GM21737 (cell line): ENCODE results near the gene C1orf167.

Experiments used
- ATAC-seq: cut with Tn5 transposase; IDR thresholded peaks from one replicate; pipeline ENCODE4 v1.9.1; 2021; ENCODE audit warnings: mild to moderate bottlenecking, moderate library complexity; ENCODE audit not compliant: unreplicated experiment

C1orf167 gene

GRCh38 chr1:11784256-11784992, 22.4 kb downstream of the C1orf167 start:
- ATAC-seq: no peak

DNA sequence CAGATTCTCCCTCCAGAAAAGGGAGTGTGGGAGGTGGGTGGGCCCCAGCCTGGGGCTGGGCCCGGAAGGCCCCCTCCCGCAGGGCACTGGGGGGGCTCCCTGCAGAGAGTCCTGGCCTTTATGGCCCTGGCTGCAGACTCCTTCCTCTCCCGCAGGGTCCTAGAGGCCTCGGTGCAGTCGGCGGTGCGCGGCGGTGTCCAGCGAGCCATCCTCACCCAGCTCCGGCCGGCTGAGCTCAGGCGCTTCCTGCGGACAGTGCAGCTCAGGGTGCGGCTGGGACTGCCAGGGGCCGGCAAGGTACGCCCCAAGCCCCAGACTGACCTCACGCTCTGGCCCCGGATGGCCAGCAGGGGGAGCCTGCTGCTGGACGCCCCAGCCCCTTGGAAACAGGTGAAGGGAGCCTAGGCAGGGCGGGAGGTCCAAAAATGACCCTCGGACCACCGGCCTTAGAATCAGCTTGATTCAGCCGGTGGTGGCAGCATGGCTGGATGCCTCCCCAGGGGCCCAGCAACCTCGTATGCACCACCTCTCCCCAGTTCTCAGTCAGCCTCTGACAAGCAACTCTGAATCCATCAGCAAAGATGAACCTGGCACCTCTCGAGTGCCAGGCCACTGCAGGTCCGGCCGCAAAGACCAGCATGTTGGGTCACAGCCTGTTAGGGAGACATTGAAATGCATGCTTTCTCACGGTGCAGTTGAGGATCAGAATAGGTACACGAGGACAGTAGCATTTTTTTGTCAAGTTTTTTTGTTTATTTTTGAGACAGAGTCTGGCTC, 23.2 kb downstream of the C1orf167 start:
- no peak for ATAC-seq

DNA sequence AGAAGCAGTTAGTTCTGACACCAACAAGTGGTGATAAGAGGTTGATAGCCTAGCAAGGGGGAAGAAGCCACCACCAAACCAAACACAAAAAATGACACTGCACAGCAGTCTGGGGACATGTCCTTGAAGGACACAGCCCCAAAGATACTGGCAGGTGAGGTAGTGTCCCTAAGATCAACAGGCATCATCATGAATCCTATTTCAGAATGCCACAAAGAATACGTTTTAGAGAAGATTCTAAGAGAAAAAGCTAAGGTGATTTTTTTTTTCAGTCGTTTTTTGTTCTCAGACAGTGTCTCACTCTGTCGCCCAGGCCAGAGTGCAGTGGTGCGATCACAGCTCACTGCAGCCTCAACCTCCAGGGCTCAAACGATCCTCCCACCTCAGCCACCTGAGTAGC, 24.2 kb downstream of the C1orf167 start:
- ATAC-seq: no peak

DNA sequence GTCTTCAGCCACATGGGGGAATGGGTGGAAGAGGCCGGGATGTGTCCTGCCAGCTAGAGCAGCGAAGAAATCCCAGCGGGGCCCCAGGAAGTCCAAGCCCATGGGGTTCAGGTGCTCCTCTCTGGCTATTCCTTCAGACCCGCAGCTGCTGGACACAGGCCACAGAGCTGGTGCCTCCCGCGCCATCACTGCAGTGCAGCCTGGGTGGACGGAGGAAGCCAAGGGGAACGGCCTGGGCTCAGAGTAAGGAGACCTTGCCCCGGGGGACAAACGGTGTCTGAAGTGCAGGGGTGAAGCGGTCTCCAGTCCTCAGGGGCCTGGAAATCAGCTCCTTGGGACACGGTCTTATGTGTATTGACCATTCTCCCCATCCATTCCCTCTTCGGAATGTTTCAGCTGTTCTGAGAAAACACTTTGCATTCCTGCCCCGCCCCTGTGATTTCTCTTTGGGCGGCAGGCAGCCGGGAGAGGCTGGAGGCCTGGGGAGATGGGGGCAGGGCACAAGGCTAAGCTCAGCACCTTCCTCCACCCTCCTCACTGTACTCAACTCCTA, 25.3 kb downstream of the C1orf167 start:
- no peak for ATAC-seq

DNA sequence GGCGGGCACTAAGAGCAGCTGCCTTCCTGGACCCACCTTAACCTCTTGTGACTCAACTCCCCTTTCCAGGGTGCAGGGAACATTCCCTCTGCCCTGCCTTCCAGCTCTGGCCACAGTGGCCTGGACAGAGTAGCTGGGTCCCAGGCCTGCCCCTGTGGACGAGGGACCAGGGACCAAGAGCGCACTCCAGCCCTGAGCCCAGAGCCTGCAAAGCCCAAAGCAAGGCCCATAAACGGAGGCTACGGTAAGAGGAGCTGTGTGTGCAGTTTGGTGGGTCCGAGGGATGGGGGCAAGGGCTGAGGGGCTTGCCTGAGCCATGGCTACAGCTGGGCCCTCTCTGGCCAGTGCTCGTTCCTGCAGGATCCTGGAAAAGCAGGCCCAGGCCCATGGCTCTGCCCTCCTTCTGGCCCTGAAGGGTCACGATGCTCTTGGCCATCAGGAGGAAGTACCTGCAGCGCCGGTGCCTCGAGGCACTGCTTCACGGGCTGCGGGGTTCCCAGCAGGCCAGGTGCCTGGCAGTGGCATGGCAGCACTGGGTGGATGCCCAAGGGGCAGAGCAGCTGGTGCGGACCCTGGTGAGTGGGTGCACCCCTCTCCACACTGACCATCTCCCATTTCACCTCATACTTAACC, 25.9 kb downstream of the C1orf167 start:
- ATAC-seq: no peak

GRCh38 chr1:11788549-11789053, 26.6 kb downstream of the C1orf167 start:
- no peak for ATAC-seq

GRCh38 chr1:11789126-11790067, 27.4 kb downstream of the C1orf167 start:
- no peak for ATAC-seq

DNA sequence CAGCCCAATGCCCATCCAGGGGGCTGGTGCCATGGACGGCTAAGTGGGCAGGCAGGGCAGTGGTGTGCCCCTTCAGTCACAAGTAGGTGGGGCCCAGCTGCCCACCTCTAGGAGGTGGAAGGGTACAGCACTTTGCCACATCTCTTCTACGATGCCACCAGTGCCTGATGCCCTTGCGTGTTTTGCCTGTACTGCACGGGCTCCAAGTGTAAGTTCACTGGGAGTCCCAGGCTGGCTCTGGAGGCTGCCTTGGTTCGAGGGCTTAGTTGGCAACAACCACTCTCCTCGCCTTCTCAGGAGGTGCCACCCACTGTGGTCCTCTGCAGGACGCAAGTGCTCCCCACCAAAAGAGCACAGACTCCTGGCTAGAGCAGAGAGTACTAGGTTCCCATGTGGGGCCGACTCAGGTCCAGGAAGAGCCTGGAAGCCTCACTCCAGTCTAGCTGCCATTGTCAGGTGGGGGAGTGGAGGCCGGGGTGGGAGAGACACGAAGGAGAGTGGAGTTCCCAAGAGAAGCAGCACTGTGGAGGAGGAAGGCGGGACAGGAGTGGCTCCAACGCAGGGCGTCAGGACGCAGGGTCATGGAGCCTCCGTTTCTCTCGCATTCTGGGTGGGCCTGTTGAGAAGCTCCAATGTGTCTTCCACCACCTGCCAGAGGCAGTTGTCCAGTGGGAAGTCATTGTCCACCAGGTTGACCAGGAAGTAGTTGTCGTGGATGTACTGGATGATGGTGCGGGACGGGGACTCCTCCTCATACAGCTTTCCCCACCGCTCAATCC, 28.3 kb downstream of the C1orf167 start:
- ATAC-seq: no peak

DNA sequence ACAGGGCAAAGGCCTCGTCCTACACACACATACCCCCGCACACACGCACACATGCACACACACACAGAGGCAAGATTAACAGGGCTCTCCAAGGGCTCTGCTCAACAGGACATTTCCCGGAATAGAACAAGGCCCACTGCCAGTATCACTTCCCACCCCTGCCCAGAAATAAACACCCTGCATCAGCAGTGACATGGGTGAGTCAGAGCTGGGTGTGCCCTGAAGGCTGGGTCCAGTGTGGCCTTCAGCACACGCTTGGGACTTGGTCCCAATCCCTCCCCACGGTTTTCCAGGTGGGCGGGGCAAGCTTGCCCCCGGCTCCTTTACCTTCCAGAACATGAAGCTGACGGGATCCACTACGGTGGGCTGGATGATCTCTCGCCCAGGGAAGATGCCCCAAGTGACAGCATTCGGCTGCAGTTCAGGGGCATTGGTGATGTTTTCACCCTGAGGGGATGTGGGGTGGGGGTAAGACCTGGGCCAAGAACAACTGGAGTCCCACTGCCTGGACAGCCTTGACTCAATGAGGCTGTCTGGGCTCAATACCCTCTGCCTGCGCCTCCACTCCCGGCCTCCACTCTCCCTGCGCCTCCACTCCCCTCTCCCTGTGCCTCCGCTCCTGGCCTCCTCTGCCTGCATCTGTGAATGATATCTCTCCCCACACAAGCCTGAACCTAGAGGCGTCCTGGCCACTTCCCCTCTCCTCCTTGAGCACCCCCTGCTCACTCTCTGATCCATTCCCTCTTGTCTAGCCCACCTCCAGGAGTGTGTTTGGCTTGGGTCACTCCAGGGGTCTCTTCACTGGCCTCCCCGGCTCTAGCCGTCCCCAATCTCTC, 29.1 kb downstream of the C1orf167 start:
- ATAC-seq: no peak

DNA sequence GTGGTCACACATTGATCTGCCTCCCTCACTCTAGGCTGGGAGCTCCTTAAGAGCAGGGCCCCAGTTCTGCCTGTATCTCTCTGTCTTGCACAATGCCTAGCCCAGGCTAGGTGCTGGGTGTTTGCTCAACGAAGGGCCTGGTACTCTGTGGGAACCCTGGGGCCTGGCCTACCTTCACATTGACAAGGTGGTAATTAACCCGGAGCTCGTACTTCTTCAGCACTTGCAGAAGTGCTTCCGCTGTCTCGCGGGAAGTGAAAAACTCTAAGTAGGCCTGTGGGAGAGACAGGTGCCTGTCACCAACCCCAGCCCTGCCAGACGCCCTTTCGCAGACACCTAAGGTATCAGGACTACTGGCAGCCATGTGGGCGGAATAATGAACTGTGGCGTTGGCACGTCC, 30.1 kb downstream of the C1orf167 start:
- no peak for ATAC-seq

GRCh38 chr1:11793819-11794218, 31.8 kb downstream of the C1orf167 start:
- no peak for ATAC-seq

GRCh38 chr1:11794446-11795237, 32.6 kb downstream of the C1orf167 start:
- ATAC-seq: no peak

- no peak for ATAC-seq
Measured at GRCh38 chr1:11795238-11795890, 33.4 kb downstream of the C1orf167 start.

DNA sequence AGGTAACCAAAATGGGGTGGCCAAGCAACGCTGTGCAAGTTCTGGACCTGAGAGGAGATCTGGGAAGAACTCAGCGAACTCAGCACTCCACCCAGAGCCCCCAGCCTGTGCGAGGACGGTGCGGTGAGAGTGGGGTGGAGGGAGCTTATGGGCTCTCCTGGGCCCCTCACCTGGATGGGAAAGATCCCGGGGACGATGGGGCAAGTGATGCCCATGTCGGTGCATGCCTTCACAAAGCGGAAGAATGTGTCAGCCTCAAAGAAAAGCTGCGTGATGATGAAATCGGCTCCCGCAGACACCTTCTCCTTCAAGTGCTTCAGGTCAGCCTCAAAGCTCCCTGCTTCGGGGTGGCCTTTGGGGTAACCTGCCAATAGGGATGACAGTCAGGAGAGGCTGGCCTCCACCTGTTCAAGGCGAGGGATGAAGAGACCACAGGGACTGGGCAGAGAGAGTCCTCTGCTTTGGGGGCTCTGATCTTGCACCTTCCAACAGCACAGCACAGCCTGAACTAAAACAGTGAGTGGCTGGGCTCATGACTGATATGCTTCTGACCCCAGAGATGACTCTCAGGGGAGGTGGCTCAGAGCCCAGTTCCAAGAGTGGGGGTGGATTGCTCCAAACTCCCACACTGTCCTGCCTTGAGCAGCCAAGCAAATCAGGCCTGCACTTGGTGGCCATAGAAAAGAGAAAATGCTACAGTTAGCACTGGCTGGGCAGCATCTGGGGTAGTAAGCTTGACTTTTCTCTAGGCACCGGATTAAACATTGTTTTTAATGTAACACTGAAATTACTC, 34.2 kb downstream of the C1orf167 start:
- ATAC-seq: no peak

GRCh38 chr1:11797525-11798216, 35.7 kb downstream of the C1orf167 start:
- no peak for ATAC-seq

DNA sequence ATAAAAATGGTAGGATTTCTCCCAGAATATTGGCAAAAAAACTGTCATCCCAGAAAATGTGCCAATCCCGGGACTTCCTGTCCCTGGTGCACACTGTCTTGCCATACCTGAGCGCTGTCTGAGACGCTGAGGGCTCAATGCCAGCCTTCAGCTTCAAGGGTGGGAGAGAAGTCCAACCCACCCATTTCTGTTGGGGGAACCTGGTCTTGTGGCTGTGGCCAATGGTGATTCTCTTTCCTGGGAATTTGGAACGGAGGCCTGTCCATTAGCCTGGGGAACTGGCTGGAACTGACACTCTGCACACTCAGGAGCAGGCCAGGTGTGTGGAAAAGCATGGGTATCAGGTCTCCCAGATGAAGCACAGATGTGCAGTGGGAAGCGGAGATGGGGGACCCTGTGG, 37.1 kb downstream of the C1orf167 start:
- ATAC-seq: no peak
